Epithelial cell of esophagus (primary cell): ENCODE data around the gene GPR171.

Source experiments
- DNase-seq: peaks from one replicate; pipeline ENCODE4 v3.0.0; 2010; ENCODE audit warnings: low read depth
- H3K4me3 ChIP-seq: 2 replicates; pipeline ENCODE4 v1.5.1; 2011; ENCODE audit warnings: mild to moderate bottlenecking, low read length, control low read depth
- CTCF ChIP-seq: IDR thresholded peaks from 2 replicates; pipeline ENCODE4 v1.5.1; 2011; ENCODE audit warnings: low read depth, mild to moderate bottlenecking, low read length, control low read depth, inconsistent platforms; ENCODE audit not compliant: insufficient read depth; ENCODE audit errors: missing control alignments

The GPR171 gene

GRCh38 chr3:151225040-151225975 lies 22.3 kb upstream of the GPR171 start:
- no peak overlapping the region for H3K4me3 ChIP-seq
- TF ChIP-seq CTCF: no peak
- DNase-seq: no peak

DNA sequence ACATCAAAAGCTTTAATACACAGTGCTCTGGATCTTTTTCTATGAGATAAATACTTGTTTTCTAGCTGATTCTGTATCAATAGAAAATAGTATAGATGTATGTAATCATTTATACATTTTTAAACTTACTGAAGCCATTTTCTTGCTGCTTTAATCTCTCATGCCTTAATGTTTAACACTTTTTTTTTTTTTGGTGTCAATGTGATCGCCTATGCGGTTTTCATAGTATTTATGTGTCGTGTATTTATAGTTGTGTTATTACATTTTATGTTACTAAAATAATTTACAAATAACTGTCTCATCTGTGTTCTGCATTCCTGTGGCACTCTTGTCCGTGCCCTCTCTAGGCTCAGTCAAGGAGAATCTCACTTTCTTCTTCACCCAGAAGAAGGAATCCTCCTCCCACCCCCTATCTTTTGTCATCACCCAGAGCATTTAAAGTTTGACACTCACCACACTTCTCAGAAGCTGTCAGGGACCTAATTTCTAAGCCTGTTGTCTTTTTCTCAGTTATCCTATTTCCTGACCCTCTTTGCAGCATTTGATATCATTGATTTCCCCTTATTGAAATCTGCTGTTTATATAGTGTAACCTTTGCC lies 21.4 kb upstream of the GPR171 start:
- TF ChIP-seq CTCF: no peak
- no peak for DNase-seq
- no peak overlapping the region for H3K4me3 ChIP-seq

- no peak for TF ChIP-seq CTCF
- H3K4me3 ChIP-seq: no peak overlapping the region
- DNase-seq: peak; percentile 90
Observed at GRCh38 chr3:151219056-151219455, 16.0 kb upstream of the GPR171 start.

- no peak for TF ChIP-seq CTCF
- no peak for DNase-seq
- H3K4me3 ChIP-seq: no peak overlapping the region
Observed at GRCh38 chr3:151218136-151218535, 15.1 kb upstream of the GPR171 start.

DNA sequence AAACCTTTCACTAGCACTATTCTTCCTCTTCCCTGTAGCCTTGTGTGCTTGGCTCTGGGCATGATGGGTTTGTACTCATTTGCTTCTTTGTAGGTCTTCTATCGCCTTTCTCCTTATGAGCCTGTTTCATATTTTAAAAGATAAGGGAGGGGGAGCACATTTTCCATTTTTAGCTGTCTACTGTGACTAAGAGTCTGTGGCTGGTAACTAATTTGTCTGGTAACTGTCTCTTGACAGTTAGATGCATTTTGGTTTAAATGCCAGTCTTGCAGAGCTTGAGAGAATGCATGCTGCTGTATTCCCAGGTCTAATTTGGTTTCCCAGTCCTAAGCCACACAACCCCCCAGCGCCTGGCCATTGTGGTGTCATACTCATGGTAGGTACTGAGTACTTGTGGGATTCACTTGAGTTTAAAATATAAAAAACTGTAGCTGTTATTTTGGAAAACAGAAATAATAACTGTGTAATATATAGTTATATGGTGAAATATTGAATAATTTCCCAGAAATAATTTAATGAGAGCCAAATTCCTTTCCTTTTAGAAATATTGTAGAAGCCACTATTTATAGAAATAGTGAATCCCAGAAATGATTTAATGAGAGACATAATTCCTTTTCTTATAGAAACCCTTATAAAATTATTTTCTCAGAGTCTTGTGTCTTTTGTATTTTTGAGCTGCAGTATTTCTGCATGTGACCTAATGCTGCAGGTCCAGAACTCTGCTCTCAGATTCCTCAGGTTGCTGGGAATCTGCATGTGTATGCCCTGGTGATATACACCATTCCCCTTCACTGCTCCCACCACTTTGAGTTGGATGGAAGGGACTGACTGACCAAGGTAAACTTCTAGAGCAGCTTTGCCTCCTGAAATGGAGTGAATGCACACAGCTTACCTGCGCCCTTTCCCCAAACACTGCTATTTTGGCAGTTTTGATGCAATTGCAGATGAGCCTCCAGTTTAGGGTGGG lies 13.9 kb upstream of the GPR171 start:
- no peak for TF ChIP-seq CTCF
- no peak for DNase-seq
- no peak overlapping the region for H3K4me3 ChIP-seq

- TF ChIP-seq CTCF: peak; percentile 9
- no peak overlapping the region for H3K4me3 ChIP-seq
- no peak for DNase-seq
Observed at GRCh38 chr3:151214459-151214858, 11.4 kb upstream of the GPR171 start.
